Natural killer cell treated with Interleukin-12 subunit alpha and Interleukin-12 subunit beta and Interleukin-15 and Interleukin-18, amount 100 ng/mL, for 72 hours (primary cell): Measurements from ENCODE around the gene KNSTRN. TPM values are rescaled to one million over a fixed set of nuclear protein-coding genes. Genes with fewer than 3 reads are reported as not detected.

Experiments used
- ATAC-seq, 2 donors: fragments of 150-1000 bp; cut with Tn5 transposase in 1 of 2; sonication (Bioruptor Pico), chemical (Tn5 transposase) in 1 of 2; 2 replicates each; pipeline ENCODE4 v1.10.0; 2021
- DNase-seq: peaks from one replicate; pipeline ENCODE4 v3.0.0; 2022; ENCODE audit warnings: low spot score
- H3K27ac Mint-ChIP-seq, 2 donors: 1 replicate in 1 of 2; 2 replicates in 1 of 2; pipeline ENCODE4 v1.8.0; 2022; ENCODE audit warnings: mixed read lengths in 2 of 2, mild to moderate bottlenecking in 1 of 2, moderate library complexity in 1 of 2
- H3K27me3 Mint-ChIP-seq, 2 donors: 1 replicate in 1 of 2; 2 replicates in 1 of 2; pipeline ENCODE4 v1.8.0; 2022; ENCODE audit warnings: mixed read lengths in 2 of 2
- H3K36me3 Mint-ChIP-seq: one replicate; pipeline ENCODE4 v1.8.0; 2022; ENCODE audit warnings: mixed read lengths
- H3K4me1 Mint-ChIP-seq, 2 donors: 1 replicate in 1 of 2; 2 replicates in 1 of 2; pipeline ENCODE4 v1.8.0; 2022; ENCODE audit warnings: low read depth in 2 of 2, mixed read lengths in 2 of 2, mild to moderate bottlenecking in 1 of 2
- H3K4me3 Mint-ChIP-seq: one replicate; pipeline ENCODE4 v1.8.0; 2022; ENCODE audit warnings: mixed read lengths
- H3K9me3 Mint-ChIP-seq: 2 replicates; pipeline ENCODE4 v1.8.0; 2022; ENCODE audit warnings: mixed read lengths
- total RNA-seq, 2 donors: library from RNA; stranded (reverse); gene quantifications; one replicate each; pipeline ENCODE4 v1.2.3, GENCODE V29; 2022

Gene KNSTRN
- total RNA-seq, 2 donors from 2014 or later: 32.4 to 75.1 TPM

- Mint-ChIP-seq H3K36me3 (no peaks in the 10 kb centered on the region), H3K4me3 (no peak overlapping the region), H3K9me3 (no peaks in the 10 kb centered on the region), H3K4me1 (peaks cover 21 to 24% of the 10 kb centered on the region in 2 donors), H3K27ac (no peak overlapping the region), H3K27me3 (no peaks in the 10 kb centered on the region)
- ATAC-seq (no peak), DNase-seq (no peak)
Measured at GRCh38 chr15:40365624-40366456, 16.7 kb upstream of the KNSTRN start.

GRCh38 chr15:40366457-40367370, 15.8 kb upstream of the KNSTRN start:
- DNase-seq (no peak), ATAC-seq (no peak)
- H3K4me3 Mint-ChIP-seq: peak overlapping the region; percentile 91
- no peaks in the 10 kb centered on the region for H3K27me3 Mint-ChIP-seq
- H3K36me3 Mint-ChIP-seq: no peaks in the 10 kb centered on the region
- H3K27ac Mint-ChIP-seq: peak overlapping the region; percentile 54 to 70
- no peaks in the 10 kb centered on the region for H3K9me3 Mint-ChIP-seq
- H3K4me1 Mint-ChIP-seq: peaks cover 21 to 24% of the 10 kb centered on the region in 2 donors

GRCh38 chr15:40367371-40367685, 15.2 kb upstream of the KNSTRN start:
- peaks cover 21 to 24% of the 10 kb centered on the region in 2 donors for H3K4me1 Mint-ChIP-seq
- no peaks in the 10 kb centered on the region for H3K9me3 Mint-ChIP-seq
- H3K27ac Mint-ChIP-seq: peak overlapping the region; percentile 54 to 70
- no peak for ATAC-seq
- DNase-seq: no peak
- H3K4me3 Mint-ChIP-seq: peak overlapping the region; percentile 91
- no peaks in the 10 kb centered on the region for H3K27me3 Mint-ChIP-seq
- no peaks in the 10 kb centered on the region for H3K36me3 Mint-ChIP-seq

- peak overlapping the region; percentile 54 to 70 for H3K27ac Mint-ChIP-seq
- no peaks in the 10 kb centered on the region for H3K9me3 Mint-ChIP-seq
- peak; percentile 95 to 96 for ATAC-seq
- peaks cover 21 to 24% of the 10 kb centered on the region in 2 donors for H3K4me1 Mint-ChIP-seq
- no peaks in the 10 kb centered on the region for H3K36me3 Mint-ChIP-seq
- DNase-seq: peak; percentile 91
- H3K27me3 Mint-ChIP-seq: no peaks in the 10 kb centered on the region
- peak overlapping the region; percentile 91 for H3K4me3 Mint-ChIP-seq
Measured at GRCh38 chr15:40367686-40368611, 14.6 kb upstream of the KNSTRN start.

- peaks cover 21% of the 10 kb centered on the region in 2 donors for H3K4me1 Mint-ChIP-seq
- no peak for ATAC-seq
- H3K9me3 Mint-ChIP-seq: no peaks in the 10 kb centered on the region
- H3K27me3 Mint-ChIP-seq: no peaks in the 10 kb centered on the region
- H3K4me3 Mint-ChIP-seq: peak overlapping the region; percentile 69
- DNase-seq: no peak
- no peaks in the 10 kb centered on the region for H3K36me3 Mint-ChIP-seq
- H3K27ac Mint-ChIP-seq: peak overlapping the region; percentile 23 to 78
Measured at GRCh38 chr15:40368719-40369473, 13.6 kb upstream of the KNSTRN start.

GRCh38 chr15:40369474-40369869, 13.0 kb upstream of the KNSTRN start:
- H3K4me1 Mint-ChIP-seq: peaks cover 21% of the 10 kb centered on the region in 2 donors
- no peak for DNase-seq
- ATAC-seq: no peak
- no peaks in the 10 kb centered on the region for H3K27me3 Mint-ChIP-seq
- no peaks in the 10 kb centered on the region for H3K9me3 Mint-ChIP-seq
- H3K27ac Mint-ChIP-seq: peak overlapping the region; percentile 23 to 78
- no peaks in the 10 kb centered on the region for H3K36me3 Mint-ChIP-seq
- no peak overlapping the region for H3K4me3 Mint-ChIP-seq

GRCh38 chr15:40369971-40370370, 12.6 kb upstream of the KNSTRN start:
- ATAC-seq: no peak
- H3K9me3 Mint-ChIP-seq: no peaks in the 10 kb centered on the region
- H3K27ac Mint-ChIP-seq: no peak overlapping the region

GRCh38 chr15:40372981-40373380, 9.5 kb upstream of the KNSTRN start:
- H3K27ac Mint-ChIP-seq: no peak overlapping the region
- no peak overlapping the region for H3K4me3 Mint-ChIP-seq
- ATAC-seq (no peak), DNase-seq (no peak)
- no peaks in the 10 kb centered on the region for H3K36me3 Mint-ChIP-seq
- peaks cover 4 to 5% of the 10 kb centered on the region in 2 donors for H3K4me1 Mint-ChIP-seq
- H3K27me3 Mint-ChIP-seq: no peaks in the 10 kb centered on the region
- H3K9me3 Mint-ChIP-seq: no peaks in the 10 kb centered on the region

More at GRCh38 chr15:40369971-40370370, 12.6 kb upstream of the KNSTRN start:
- no peak for DNase-seq
- no peak overlapping the region for H3K4me3 Mint-ChIP-seq
- peaks cover 21% of the 10 kb centered on the region in 2 donors for H3K4me1 Mint-ChIP-seq
- H3K36me3 Mint-ChIP-seq: no peaks in the 10 kb centered on the region
- H3K27me3 Mint-ChIP-seq: no peaks in the 10 kb centered on the region

GRCh38 chr15:40377606-40378005, 4.9 kb upstream of the KNSTRN start:
- H3K4me3 Mint-ChIP-seq: no peak overlapping the region
- no peaks in the 10 kb centered on the region for H3K9me3 Mint-ChIP-seq
- ATAC-seq (no peak), DNase-seq (no peak)
- no peaks in the 10 kb centered on the region for H3K36me3 Mint-ChIP-seq
- H3K27me3 Mint-ChIP-seq: no peaks in the 10 kb centered on the region
- H3K27ac Mint-ChIP-seq: no peak overlapping the region
- peaks cover 3% of the 10 kb centered on the region in 2 donors for H3K4me1 Mint-ChIP-seq

- H3K4me3 Mint-ChIP-seq: no peak overlapping the region
- no peak for DNase-seq
- ATAC-seq: no peak
- H3K4me1 Mint-ChIP-seq: peaks cover 14 to 15% of the 10 kb centered on the region in 2 donors
- no peak overlapping the region for H3K27ac Mint-ChIP-seq
- no peaks in the 10 kb centered on the region for H3K9me3 Mint-ChIP-seq
- H3K36me3 Mint-ChIP-seq: peaks cover 5% of the 10 kb centered on the region
- no peaks in the 10 kb centered on the region for H3K27me3 Mint-ChIP-seq
Measured at GRCh38 chr15:40379374-40379773, 3.1 kb upstream of the KNSTRN start.

GRCh38 chr15:40379853-40380252, 2.7 kb upstream of the KNSTRN start:
- ATAC-seq: no peak
- H3K4me1 Mint-ChIP-seq: peaks cover 15 to 16% of the 10 kb centered on the region in 2 donors
- H3K36me3 Mint-ChIP-seq: peaks cover 5% of the 10 kb centered on the region
- no peak overlapping the region for H3K4me3 Mint-ChIP-seq
- no peaks in the 10 kb centered on the region for H3K27me3 Mint-ChIP-seq
- no peak overlapping the region for H3K27ac Mint-ChIP-seq
- no peak for DNase-seq
- H3K9me3 Mint-ChIP-seq: no peaks in the 10 kb centered on the region

GRCh38 chr15:40380636-40381035, 1.9 kb upstream of the KNSTRN start:
- DNase-seq (no peak), ATAC-seq (no peak)
- Mint-ChIP-seq H3K36me3 (peaks cover 5% of the 10 kb centered on the region), H3K27me3 (no peaks in the 10 kb centered on the region), H3K4me3 (no peak overlapping the region), H3K9me3 (no peaks in the 10 kb centered on the region), H3K4me1 (peaks cover 15 to 21% of the 10 kb centered on the region in 2 donors), H3K27ac (no peak overlapping the region)
